HG03439 (cell line): ENCODE measurements around the gene PTPN14.
"Not testable (repeated sequence)": the region's sequence is repeated elsewhere in the genome, so short reads cannot be mapped to it uniquely, and the experiment has no call there.

Experiments
- ATAC-seq: cut with Tn5 transposase; IDR thresholded peaks from one replicate; pipeline ENCODE4 v1.9.1; 2021; ENCODE audit warnings: mild to moderate bottlenecking, moderate library complexity; ENCODE audit not compliant: unreplicated experiment

Gene PTPN14

DNA sequence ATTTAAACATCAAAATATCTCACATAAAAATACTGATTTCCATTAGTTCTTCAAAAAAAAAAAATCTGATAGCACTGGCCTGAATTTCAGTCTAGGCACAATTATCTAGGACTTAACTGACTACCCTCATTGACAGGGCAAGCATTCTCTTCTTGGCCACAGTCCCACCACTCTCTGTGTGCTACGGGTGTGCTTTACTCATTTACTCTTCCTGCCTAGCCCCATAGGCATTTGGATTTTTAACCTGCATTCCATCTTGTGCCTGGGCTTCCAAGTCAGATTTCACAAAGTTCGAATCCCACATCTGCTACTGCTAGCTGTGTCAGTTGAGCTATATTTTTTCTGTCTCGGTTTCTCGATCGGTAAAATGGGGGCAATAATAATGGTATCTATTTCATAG lies 38.0 kb downstream of the PTPN14 start:
- no peak for ATAC-seq

DNA sequence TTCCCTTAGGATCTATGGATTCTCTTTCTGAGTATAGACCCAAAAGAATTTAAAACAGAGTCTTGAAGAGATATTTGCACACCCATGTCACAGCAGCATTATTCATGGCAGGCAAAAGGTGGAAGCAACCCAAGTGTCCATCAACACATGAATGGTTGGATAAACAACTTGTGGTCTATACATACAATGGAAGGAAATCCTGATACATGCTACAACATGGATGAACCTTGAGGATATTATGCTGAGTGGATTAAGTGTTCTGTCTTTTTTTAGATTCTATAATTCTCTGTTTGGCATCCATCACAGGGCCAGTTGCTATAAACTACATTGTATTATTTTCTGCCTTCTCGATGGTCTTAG lies 39.8 kb downstream of the PTPN14 start:
- ATAC-seq, result no peak

DNA sequence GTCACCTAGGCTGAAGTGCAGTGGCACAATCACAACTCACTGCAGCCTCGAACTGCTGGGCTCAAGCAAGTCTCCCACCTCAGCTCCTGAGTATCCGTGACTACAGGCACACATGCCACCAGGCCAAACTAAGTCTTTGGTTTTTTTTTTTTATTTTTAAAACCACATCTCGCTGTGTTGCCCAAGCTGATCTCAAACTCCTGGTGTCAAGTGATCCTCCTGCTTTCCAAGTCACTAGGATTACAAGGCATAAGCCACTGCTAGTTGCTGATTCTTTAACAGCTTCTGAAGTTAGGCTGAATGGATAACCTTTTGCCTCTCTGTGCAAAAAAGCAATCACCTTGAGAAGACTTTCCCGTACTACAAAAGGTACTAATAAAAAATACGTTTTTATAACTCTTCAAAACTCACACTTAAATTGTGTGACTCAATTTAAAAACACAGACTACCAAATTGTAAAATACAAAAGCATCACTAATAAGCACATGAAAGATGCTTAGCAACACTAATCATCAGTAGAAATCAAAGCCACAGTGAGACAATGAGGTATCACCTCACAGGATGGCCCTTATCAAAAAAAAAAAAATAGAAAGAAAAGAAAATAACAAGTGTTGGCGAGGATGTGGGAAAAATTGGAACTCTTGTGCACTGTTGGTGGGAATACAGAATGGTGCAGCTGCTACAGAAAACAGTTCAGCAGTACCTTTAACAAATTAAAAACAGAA lies 40.3 kb downstream of the PTPN14 start:
- ATAC-seq, result no peak

DNA sequence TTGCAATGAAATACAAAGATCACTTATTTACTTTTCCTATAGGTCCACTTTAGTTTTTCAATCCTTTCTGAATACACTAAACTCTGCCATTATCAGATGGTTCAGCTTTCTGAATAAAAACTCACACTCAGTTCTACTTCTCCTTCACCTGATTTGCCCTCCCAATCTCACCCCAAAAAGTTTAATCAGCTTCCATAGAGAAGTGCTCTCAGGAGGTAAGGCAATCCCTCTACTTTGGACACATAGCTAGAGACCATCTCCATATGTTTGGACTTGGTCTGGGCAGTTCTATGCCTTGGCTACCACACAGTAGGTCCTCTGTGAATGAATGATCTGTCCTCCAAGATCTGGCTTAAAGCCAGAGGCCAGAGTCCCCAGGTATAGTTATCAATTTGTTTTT lies 40.9 kb downstream of the PTPN14 start:
- ATAC-seq, result no peak

DNA sequence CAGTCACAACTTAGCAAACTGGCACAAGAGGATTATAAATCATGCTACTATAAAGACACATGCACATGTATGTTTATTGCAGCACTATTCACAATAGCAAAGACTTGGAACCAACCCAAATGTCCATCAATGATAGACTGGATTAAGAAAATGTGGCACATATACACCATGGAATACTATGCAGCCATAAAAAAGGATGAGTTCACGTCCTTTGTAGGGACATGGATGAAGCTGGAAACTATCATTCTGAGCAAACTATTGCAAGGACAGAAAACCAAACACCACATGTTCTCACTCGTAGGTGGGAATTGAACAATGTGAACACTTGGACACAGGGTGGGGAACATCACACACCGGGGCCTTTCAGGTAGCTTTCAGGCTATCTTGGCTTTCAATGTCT lies 41.8 kb downstream of the PTPN14 start:
- ATAC-seq, result not testable (repeated sequence)

DNA sequence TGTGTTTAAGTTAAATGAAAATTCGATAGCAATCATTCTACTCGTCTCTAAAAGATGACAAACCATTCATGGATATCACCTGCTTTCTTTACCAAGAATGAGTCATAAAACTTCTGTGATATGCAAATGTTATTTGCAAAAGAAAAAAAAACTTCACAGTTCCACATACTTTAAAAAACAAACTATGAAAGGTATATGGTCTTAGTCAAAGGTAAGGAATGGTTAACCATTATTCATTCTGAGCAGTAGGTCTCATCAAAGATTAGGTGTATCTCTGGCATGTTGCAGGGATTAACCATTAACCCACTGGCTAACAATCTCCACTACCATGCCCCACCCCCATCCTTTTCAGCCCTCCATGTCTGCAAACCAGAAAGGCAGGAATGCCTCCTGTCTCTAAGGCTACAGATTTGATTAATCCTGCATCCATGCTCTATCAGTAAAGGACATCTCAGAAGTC lies 44.4 kb downstream of the PTPN14 start:
- no peak for ATAC-seq

DNA sequence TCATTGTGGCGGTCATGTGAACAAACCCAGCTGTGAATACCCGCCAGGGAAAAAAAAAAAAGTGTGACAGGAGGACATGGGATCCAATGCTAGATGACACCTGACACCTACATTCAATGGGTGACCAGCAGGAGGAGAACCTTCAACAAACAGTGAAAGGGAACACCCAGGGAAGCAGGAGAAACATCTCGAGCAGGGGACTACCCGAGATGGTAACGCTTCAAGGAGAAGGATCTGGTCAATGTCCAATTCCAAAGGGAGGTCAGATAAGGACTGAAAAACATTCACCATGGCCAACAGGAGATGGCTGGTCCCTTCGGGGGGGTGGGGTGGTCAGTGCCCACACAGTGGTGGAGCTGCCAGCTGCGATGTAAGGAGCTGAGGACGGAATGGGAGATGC lies 46.3 kb downstream of the PTPN14 start:
- ATAC-seq, result no peak

DNA sequence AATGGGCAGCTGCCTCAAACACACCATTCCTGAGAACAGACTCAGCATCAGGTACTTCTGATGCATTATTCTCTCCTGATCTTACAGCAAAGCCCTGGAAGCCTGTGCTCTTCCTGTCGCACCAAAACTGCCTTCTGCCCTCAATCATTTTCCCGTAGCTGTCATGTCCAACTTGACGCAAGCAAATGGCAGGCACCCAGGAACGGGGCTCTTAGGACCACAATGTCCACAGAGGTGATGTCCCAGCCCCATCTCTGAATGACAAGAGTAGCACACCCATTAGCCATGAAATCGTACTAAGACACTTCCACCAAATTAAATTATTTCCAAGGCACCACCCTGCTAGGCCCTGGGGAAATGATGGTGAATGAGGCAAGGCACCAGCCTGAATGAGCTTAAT lies 47.1 kb downstream of the PTPN14 start:
- no peak for ATAC-seq

DNA sequence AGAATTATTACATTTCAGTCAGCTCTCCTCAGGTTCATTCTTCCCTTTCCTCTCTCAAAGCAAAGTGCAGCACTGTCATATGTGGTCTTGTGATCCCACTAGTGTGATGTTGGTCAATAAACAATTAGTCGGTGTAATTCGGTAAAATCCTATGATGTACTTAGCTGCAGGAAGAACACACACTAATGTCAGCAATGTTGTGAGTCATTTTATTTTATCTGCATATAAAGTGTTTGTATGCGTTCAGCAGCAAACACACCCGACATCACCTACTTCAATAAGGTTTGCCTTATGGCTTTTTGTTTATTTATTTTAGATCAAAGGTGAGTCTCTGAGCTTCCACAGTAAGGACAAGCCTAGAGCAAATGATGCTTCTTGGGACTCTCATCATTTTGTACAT lies 47.8 kb downstream of the PTPN14 start:
- ATAC-seq, result no peak

DNA sequence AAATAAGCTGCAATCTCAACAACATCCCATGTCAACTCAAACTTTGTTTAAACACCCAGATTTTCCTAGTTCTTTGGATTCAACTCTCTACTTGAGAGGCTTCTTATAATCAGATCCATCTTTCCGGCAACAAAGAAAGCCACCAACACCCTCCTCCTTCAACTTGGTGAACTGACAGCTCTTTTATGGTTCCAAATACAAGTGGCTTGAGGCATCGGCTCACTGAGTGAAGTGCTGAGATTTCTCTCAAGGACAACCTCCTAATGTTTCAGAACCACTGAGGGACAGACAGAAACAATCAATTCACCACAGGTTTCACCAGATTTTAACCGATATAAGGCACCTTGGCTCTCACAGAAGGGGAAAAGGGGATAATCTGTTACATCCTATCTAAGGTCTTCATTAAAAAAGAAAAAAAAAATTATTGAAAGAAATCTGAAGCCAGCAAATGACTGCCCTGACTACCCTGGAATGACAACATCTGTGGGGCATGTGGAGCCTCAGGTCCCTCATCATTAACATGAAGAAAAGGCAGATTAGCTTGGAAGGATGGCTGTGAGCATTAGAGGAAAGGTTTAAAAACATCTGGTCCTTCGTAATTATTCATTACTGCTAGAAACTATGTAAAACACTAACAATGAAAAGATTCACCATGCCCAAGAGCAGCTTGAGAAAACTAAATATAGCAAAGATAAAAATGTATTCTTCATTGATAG lies 50.9 kb downstream of the PTPN14 start:
- no peak for ATAC-seq

DNA sequence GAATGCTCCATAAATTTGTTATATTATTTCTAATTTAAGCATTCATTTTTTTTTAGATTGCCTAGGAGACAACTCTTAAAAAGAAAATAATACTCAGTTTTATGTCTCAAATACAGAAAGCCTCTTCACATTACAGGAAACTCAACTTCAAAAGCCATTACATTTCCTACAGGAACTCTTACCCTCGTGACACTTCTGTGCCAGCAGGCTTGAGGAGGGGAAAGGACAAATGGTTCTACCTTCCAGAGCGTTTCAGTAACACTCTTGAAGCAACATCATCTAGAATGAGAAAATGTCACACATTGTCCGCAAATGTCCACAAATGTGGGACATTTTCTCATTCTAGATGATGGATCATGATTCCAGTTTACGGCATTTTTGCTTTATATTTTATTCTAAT lies 51.7 kb downstream of the PTPN14 start:
- ATAC-seq, result no peak

DNA sequence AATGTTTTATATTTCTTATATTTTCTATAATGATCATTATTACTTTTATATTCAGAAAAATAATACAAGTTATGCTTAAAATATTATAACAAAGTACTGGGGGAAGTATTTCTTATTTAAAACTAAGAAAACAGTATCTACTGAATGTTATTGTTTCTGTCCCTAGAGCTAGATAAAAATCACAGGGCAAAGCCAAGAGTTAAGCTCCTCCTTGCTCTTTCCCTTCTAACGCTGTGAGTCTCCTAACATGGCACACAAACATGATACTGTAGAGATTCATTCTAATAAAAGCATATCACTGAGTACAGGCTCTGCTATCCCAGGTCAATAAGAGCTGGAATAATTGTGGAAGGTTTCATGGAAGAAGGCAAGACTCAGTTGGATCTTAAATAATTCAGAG lies 53.4 kb downstream of the PTPN14 start:
- ATAC-seq, result no peak

DNA sequence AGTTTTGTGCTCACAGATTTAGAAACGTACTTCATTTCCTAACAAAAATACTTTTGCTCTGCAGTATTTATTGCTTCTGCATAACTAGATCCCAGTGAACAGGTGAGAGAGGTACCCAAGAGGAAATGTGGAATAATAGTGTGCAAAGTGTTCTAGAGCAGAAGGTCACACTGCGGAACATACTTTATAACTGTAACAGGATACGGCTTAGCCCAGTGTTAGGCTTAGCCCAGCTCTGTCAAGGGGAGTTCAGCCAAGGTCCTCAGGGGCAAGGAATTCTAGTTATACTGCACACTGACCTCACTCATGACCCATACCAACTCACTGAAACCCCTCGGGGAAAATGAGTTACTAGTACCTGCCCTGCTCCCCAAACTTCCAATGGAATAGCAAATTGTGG lies 55.3 kb downstream of the PTPN14 start:
- ATAC-seq, result no peak

DNA sequence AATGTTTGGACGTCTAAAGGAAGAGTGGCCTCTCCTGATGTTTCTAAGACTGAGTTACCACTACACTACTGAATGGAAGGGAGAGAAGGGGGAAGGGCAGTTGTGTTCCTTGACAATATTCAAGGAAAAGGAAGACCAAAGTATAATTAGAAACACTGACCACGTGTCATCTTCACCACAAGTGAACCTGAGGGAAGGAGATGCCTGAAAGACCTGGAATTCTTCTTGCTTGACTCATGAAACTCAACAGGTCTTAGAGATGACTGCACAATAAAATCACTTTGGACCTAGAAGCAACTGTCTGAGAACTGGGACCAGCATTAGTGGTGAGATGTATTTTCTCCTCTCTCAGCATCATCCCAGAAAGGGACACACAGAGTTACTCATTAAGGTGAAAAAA lies 56.7 kb downstream of the PTPN14 start:
- ATAC-seq, result no peak

DNA sequence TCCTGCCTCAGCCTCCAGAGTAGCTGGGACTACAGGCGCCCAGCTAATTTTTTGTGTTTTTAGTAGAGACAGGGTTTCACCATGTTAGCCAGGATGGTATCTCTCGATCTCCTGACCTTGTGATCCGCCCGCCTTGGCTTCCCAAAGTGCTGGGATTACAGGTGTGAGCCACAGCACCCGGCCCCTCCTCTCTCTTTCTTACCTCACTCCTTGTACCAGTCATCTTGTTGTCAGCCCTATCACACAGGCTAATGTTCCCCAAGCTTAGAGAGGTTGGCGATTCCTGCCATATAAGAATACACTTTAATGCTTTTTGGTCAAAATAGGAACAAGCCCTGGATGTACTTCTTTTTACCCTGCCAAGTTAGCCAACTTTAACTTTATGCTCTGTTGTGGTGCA lies 57.2 kb downstream of the PTPN14 start:
- not testable (repeated sequence) for ATAC-seq

DNA sequence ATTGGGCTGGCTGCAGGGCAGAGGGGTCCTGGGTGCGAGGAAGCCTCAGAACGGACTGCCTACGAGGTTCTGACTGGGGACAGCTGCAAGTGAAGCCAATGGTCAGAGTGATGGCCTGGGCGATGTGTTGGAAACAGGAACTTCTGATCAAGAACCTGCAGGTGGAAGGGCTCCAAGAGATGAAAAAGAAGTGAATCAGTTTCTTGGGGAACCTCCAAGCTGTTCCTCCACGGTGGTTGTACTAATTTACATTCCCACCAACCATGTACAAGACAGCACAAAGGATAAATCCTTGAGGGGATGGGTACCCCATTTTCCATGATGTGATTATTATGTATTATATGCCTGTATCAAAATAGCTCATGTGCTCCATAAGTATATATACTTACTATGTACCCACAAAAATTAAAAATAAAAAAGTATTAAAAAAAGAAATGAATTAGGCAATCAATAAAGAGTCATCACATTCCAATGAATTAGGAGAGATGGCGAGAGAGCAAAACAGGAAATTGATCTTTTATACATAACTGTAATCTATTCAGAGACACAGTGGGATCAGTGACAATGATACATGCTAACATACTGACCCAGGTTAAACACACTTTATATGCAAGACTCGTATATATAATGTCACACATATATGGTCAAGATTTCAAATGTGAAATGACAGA lies 58.1 kb downstream of the PTPN14 start:
- ATAC-seq, result no peak

DNA sequence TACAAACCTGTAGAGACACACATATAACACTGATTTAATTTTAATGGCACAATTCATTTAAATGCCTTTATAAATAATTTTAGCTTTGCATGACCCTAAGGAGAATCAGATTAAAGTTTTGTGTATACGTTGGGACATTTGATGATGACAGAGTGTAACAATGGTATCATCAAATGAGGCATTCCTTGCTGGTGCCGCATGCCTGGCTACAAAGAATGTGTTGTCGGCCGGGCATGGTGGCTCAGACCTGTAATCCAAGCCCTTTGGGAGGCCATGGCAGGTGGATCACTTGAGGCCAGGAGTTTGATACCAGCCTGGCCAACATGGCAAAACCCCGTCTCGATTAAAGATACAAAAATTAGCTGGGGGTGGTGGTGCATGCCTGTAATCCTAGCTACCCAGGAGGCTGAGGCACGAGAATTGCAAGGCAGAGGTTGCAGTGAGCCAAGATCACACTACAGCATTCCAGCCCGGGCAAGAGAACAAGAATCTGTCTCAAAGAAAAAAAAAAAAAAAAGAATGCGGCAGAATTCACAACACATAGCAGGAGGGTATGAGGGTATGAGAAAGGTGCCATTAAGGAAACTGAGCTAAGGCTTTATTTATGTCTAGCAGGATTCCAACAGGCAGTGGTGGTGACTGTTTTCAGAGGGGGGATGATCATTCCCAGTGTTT lies 58.9 kb downstream of the PTPN14 start:
- no peak for ATAC-seq

DNA sequence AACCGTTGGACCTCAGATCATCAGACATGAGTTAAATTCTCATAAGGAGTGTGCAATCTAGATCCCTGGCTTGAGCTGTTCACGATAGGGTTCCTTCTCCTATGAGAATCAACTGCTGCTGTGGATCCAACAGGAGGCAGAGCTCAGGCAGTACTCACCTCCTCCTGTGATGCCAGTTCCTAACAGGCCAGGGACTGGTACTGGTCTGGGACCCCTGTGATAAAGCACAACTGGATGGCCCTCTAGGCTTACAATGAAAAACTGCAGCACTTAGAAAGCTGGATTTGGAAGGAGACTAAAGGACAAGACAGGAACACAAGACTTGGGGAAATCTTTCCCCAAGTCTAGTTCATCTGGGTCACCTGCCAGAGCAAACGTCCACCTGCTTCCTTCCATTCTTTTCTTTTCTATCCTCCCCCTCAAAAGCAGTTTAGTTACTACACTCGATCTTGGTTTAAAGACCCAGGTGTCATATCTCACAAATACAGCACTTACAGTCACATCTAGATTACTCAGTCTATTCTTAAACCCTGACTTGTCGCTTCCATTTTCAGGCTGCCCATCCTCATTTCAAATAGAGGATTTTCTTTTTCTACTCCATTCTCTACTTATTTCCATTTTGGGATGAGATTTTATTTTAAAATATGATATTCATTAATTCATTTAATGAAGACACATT lies 59.8 kb downstream of the PTPN14 start:
- ATAC-seq, result no peak

DNA sequence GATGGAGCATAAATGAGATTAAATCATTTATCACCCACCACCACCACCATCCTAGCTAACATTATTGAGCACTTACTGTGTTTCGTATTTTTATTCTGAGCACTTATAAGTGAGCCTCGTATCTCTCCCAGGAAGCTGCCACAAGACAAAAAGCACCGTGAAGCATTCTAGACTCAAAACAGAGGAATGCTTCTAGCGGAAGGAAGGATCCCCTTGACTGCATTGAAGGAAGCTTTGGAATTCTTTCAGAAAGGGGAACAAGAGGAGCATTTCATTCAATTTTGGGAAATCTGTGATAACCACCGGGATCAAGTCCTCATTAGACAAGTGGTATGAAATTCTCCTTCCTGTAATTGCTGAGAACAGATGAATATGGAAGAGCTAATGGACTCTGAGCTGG lies 66.3 kb downstream of the PTPN14 start:
- no peak for ATAC-seq

DNA sequence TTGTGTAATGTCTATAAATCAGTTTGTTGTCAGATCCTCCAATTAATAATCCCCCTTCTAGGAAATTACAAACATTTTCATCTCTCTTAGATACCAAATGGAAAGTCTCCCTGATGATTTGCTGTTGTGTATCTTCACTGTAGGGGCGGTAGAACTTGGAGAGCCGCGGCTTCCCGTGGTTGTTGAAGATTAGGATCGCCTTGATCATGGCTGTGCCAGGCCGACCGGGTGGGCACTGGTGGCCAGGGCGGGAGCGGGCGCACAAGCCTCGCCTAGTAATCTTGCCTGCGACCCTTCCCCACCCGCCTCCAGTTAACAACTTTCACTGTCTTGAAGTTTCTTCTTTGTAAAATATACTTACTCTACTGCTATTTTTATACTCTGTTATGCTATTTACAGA lies 68.2 kb downstream of the PTPN14 start:
- not testable (repeated sequence) for ATAC-seq
